ENCODE measurements around the gene GALNTL6.

DNA sequence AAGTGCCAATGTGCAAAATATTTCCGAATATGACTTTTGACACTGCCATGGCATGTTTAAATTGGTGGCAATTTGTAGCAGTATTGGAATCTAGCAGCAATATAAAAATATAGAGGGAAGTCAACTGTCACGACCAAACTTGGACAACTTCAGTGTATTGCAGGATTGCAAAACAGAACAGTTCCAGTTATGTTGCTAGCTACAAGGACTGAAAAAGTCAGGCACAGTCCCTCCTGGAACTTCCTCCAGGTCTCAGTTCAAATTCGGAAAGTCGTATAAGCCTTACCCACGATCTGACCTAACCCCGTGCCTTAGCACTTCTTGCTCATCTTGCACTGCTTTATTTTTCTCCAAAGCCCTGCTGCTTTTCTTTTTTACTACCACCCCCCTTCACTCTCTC, 965.4 kb downstream of the GALNTL6 start:
- TF ChIP-seq, protein P1, sequence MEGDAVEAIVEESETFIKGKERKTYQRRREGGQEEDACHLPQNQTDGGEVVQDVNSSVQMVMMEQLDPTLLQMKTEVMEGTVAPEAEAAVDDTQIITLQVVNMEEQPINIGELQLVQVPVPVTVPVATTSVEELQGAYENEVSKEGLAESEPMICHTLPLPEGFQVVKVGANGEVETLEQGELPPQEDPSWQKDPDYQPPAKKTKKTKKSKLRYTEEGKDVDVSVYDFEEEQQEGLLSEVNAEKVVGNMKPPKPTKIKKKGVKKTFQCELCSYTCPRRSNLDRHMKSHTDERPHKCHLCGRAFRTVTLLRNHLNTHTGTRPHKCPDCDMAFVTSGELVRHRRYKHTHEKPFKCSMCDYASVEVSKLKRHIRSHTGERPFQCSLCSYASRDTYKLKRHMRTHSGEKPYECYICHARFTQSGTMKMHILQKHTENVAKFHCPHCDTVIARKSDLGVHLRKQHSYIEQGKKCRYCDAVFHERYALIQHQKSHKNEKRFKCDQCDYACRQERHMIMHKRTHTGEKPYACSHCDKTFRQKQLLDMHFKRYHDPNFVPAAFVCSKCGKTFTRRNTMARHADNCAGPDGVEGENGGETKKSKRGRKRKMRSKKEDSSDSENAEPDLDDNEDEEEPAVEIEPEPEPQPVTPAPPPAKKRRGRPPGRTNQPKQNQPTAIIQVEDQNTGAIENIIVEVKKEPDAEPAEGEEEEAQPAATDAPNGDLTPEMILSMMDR (IDR thresholded peaks at IDR 0.05), result no peak
- no peak for TF ChIP-seq EP300 (IDR thresholded peaks at IDR 0.05)
- no peak for TF ChIP-seq POLR2AphosphoS5 (IDR thresholded peaks at IDR 0.05)
- no peak for TF ChIP-seq POLR2A (IDR thresholded peaks at IDR 0.05)
